ENCODE data around the gene LSM2. TPM values are rescaled to one million over a fixed set of nuclear protein-coding genes. Genes with fewer than 3 reads are reported as not detected.
A peak's percentile ranks its signal among the peaks of the same experiment; 100 is the strongest.

The LSM2 gene
- total RNA-seq, 1 donor from 2014 or later, result 19.4 TPM

- Histone ChIP-seq H3K9me3 (replicated peaks) (no peaks in the 10 kb centered on the region), H3K27ac (replicated peaks) (peak overlapping the region; percentile 97), H3K36me3 (peaks cover 51% of the 10 kb centered on the region), H3K27me3 (ENCODE audit: low read depth) (no peaks in the 10 kb centered on the region), H3K4me1 (peaks cover 56% of the 10 kb centered on the region), H3K4me3 (peak overlapping the region; percentile 99)
- TF ChIP-seq CTCF (IDR thresholded peaks at IDR 0.05; ENCODE audit: borderline replicate concordance), result no peak
- no peak for DNase-seq
- intact Hi-C loops (cut with micrococcal nuclease), result no loop called here
Measured at GRCh38 chr6:31836474-31837368, 30.0 kb upstream of the LSM2 start.

GRCh38 chr6:31836047-31836473 lies 29.3 kb upstream of the LSM2 start:
- H3K4me1 ChIP-seq, result peaks cover 62% of the 10 kb centered on the region
- DNase-seq, result no peak
- H3K4me3 ChIP-seq, result peak overlapping the region; percentile 99
- H3K27me3 ChIP-seq (ENCODE audit: low read depth), result no peaks in the 10 kb centered on the region
- intact Hi-C loops (cut with micrococcal nuclease), result no loop called here
- H3K9me3 ChIP-seq (replicated peaks), result no peaks in the 10 kb centered on the region
- peak overlapping the region; percentile 97 for H3K27ac ChIP-seq (replicated peaks)
- no peak for TF ChIP-seq CTCF (IDR thresholded peaks at IDR 0.05; ENCODE audit: borderline replicate concordance)
- peaks cover 45% of the 10 kb centered on the region for H3K36me3 ChIP-seq

GRCh38 chr6:31834367-31835250 lies 27.8 kb upstream of the LSM2 start:
- peak; percentile 90 for DNase-seq
- no peaks in the 10 kb centered on the region for H3K27me3 ChIP-seq (ENCODE audit: low read depth)
- peak overlapping the region; percentile 99 for H3K4me3 ChIP-seq
- TF ChIP-seq CTCF (IDR thresholded peaks at IDR 0.05; ENCODE audit: borderline replicate concordance), result no peak
- intact Hi-C loops (cut with micrococcal nuclease), result no loop called here
- H3K4me1 ChIP-seq, result peaks cover 74% of the 10 kb centered on the region
- H3K36me3 ChIP-seq, result peaks cover 31% of the 10 kb centered on the region
- H3K9me3 ChIP-seq (replicated peaks), result no peaks in the 10 kb centered on the region
- H3K27ac ChIP-seq (replicated peaks), result peak overlapping the region; percentile 97

GRCh38 chr6:31831350-31832215 lies 24.8 kb upstream of the LSM2 start:
- intact Hi-C loops (cut with micrococcal nuclease), result no loop called here
- Histone ChIP-seq H3K36me3 (peaks cover under 1% of the 10 kb centered on the region), H3K27ac (replicated peaks) (peak overlapping the region; percentile 97), H3K4me3 (peak overlapping the region; percentile 84), H3K4me1 (peaks cover 51% of the 10 kb centered on the region), H3K27me3 (ENCODE audit: low read depth) (no peaks in the 10 kb centered on the region), H3K9me3 (replicated peaks) (no peaks in the 10 kb centered on the region)
- TF ChIP-seq CTCF (IDR thresholded peaks at IDR 0.05; ENCODE audit: borderline replicate concordance), result no peak
- no peak for DNase-seq

Data from left ventricle myocardium inferior (tissue), 1 donor.